Osteocyte (in vitro differentiated cells): ENCODE results near the gene CISD1. TPM values are rescaled to one million over a fixed set of nuclear protein-coding genes. Genes with fewer than 3 reads are reported as not detected.

ENCODE experiments used
- DNase-seq: peaks from one replicate; pipeline ENCODE4 v3.0.0; 2021; ENCODE audit warnings: mixed read lengths; ENCODE audit not compliant: unreplicated experiment; ENCODE audit errors: extremely low spot score
- H3K27ac Mint-ChIP-seq: one replicate; pipeline ENCODE4 v1.8.0; 2021; ENCODE audit warnings: mild to moderate bottlenecking, mixed read lengths; ENCODE audit not compliant: unreplicated experiment
- H3K27me3 Mint-ChIP-seq: one replicate; pipeline ENCODE4 v1.8.0; 2021; ENCODE audit warnings: mixed read lengths; ENCODE audit not compliant: unreplicated experiment
- H3K36me3 Mint-ChIP-seq: one replicate; pipeline ENCODE4 v1.8.0; 2021; ENCODE audit warnings: mixed read lengths; ENCODE audit not compliant: unreplicated experiment
- H3K4me1 Mint-ChIP-seq: one replicate; pipeline ENCODE4 v1.8.0; 2021; ENCODE audit warnings: mixed read lengths; ENCODE audit not compliant: unreplicated experiment
- H3K4me3 Mint-ChIP-seq: one replicate; pipeline ENCODE4 v1.8.0; 2021; ENCODE audit warnings: mild to moderate bottlenecking, moderate library complexity, mixed read lengths; ENCODE audit not compliant: unreplicated experiment
- H3K9me3 Mint-ChIP-seq: one replicate; pipeline ENCODE4 v1.8.0; 2021; ENCODE audit warnings: mixed read lengths; ENCODE audit not compliant: unreplicated experiment
- total RNA-seq: library from RNA; stranded (reverse); gene quantifications from 2 replicates; pipeline ENCODE4 v1.2.1, GENCODE V29; 2021
- TF ChIP-seq, protein P1 (sequence below): fragments of 200-600 bp; sonication (generic); IDR thresholded peaks from 2 replicates; pipeline ENCODE4 v1.5.0; 2021; ENCODE audit warnings: antibody characterized with exemption, mild to moderate bottlenecking, moderate library complexity

The CISD1 gene
- total RNA-seq, 1 donor from 2014 or later, result 29.9 TPM

DNA sequence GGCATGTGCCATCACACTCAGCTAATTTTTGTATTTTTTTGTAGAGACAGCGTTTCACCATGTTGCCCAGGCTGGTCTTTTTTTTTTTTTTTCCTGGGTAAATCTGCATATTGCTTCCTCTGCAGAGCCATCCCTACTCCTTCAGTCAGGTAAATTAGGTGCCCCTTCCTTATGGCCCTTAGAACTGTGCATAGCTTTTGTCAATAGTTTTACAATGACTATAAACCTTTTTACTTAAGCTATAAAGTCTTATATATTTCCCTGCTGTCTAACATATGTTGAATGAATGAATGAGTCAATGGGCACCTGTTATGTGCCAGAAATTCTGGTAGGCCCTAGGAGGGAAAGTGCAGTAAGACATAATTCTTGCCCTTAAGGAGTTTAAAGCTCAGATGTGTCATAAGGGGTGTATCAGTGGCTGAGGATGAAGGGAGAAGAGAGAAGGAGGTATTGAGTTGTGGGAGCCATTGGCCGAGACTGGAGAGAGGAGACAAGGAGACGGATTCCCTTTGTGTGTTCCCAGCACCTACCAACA lies 35.2 kb downstream of the CISD1 start:
- Mint-ChIP-seq H3K27ac (no peak overlapping the region), H3K4me1 (peaks cover 2% of the 10 kb centered on the region), H3K4me3 (no peak overlapping the region), H3K9me3 (no peaks in the 10 kb centered on the region), H3K36me3 (no peaks in the 10 kb centered on the region), H3K27me3 (peaks cover 63% of the 10 kb centered on the region)
- TF ChIP-seq, protein P1, sequence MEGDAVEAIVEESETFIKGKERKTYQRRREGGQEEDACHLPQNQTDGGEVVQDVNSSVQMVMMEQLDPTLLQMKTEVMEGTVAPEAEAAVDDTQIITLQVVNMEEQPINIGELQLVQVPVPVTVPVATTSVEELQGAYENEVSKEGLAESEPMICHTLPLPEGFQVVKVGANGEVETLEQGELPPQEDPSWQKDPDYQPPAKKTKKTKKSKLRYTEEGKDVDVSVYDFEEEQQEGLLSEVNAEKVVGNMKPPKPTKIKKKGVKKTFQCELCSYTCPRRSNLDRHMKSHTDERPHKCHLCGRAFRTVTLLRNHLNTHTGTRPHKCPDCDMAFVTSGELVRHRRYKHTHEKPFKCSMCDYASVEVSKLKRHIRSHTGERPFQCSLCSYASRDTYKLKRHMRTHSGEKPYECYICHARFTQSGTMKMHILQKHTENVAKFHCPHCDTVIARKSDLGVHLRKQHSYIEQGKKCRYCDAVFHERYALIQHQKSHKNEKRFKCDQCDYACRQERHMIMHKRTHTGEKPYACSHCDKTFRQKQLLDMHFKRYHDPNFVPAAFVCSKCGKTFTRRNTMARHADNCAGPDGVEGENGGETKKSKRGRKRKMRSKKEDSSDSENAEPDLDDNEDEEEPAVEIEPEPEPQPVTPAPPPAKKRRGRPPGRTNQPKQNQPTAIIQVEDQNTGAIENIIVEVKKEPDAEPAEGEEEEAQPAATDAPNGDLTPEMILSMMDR, result no peak
- DNase-seq, result no peak

- TF ChIP-seq, protein P1, result no peak
- H3K9me3 Mint-ChIP-seq, result no peaks in the 10 kb centered on the region
- H3K27me3 Mint-ChIP-seq, result peaks cover 67% of the 10 kb centered on the region
- H3K27ac Mint-ChIP-seq, result no peak overlapping the region
- H3K36me3 Mint-ChIP-seq, result no peaks in the 10 kb centered on the region
- no peak overlapping the region for H3K4me3 Mint-ChIP-seq
- peaks cover 2% of the 10 kb centered on the region for H3K4me1 Mint-ChIP-seq
- DNase-seq, result no peak
Observed at GRCh38 chr10:58305821-58306220, 36.9 kb downstream of the CISD1 start.

DNA sequence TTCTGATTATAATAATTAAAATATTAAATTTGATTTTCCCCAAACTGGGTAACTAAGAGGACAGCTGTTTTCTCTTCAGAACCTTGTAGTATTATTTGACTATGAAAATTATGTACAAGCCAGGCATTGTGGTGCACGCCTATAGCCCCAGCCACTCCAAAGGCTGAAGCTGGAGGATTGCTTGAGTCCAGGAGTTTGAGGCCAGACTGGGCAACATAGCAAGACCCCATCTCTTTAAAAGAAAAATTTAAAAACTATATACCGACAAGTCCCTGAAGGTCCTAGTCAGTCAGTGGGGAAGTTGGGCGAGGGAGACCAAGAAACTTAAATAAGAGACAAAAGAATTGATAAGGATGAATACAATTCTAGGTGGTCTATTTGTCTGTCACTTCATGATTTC lies 38.7 kb downstream of the CISD1 start:
- Mint-ChIP-seq H3K36me3 (no peaks in the 10 kb centered on the region), H3K9me3 (no peaks in the 10 kb centered on the region), H3K27ac (no peak overlapping the region), H3K27me3 (peaks cover 57% of the 10 kb centered on the region), H3K4me1 (peaks cover 2% of the 10 kb centered on the region), H3K4me3 (no peak overlapping the region)
- no peak for DNase-seq
- TF ChIP-seq, protein P1, result no peak

DNA sequence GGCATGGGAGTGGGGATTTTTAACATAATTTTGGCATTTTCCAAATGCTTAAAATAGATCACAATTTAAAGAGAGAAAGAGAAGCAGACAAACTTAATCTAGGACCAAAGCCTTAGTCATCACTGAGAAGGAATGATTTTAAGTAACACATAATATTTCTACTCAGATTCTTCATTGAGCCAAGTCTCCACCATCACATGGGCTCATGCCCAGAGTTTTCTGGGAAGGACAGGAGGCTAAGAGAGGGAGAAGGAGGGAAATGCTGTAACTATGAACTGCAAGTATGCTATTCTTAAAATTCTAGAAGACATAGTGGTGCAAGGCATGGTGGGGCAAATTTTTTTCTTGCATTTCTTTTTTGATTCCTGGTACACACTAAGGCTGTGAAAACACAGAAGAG lies 42.1 kb downstream of the CISD1 start:
- no peak overlapping the region for H3K27ac Mint-ChIP-seq
- no peak overlapping the region for H3K4me3 Mint-ChIP-seq
- no peak for DNase-seq
- H3K4me1 Mint-ChIP-seq, result no peaks in the 10 kb centered on the region
- TF ChIP-seq, protein P1, result no peak
- no peaks in the 10 kb centered on the region for H3K36me3 Mint-ChIP-seq
- H3K27me3 Mint-ChIP-seq, result peaks cover 50% of the 10 kb centered on the region
- no peaks in the 10 kb centered on the region for H3K9me3 Mint-ChIP-seq

- H3K9me3 Mint-ChIP-seq, result no peaks in the 10 kb centered on the region
- H3K27ac Mint-ChIP-seq, result no peak overlapping the region
Observed at GRCh38 chr10:58316874-58317273, 47.9 kb downstream of the CISD1 start.

More at GRCh38 chr10:58316874-58317273, 47.9 kb downstream of the CISD1 start:
- H3K4me3 Mint-ChIP-seq, result no peak overlapping the region
- no peaks in the 10 kb centered on the region for H3K4me1 Mint-ChIP-seq
- no peaks in the 10 kb centered on the region for H3K36me3 Mint-ChIP-seq
- peaks cover 19% of the 10 kb centered on the region for H3K27me3 Mint-ChIP-seq
- DNase-seq, result no peak
- TF ChIP-seq, protein P1, result no peak
